ENCODE data around the gene NEK10.

The NEK10 gene

DNA sequence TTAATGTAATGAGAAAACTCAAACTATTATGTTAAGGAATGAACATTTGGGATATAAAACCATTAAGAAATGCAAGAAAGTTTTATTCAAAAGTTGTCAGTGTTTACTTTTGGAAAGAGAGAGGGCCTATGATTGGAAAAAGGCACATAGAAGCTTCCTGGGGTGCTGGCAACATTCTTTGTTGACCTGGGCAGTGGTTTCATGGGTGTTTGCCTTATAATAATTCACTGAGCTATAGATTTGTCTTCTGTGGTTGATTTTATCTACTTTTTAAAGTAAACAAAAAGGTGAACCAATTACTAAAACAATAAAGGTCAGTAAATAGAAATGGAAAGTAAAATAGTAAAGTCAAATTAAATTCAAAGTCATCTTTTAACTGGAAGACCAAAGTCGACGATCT lies 308.8 kb downstream of the NEK10 start:
- DNase-seq (ENCODE audit: low read depth in 3 of 3): no peak
